ENCODE results near the gene SOD2.
"Not testable (repeated sequence)": the region's sequence is repeated elsewhere in the genome, so short reads cannot be mapped to it uniquely, and the experiment has no call there.

Gene SOD2

GRCh38 chr6:159676890-159677505 is 16.0 kb downstream of the SOD2 start:
- Histone ChIP-seq H3K9ac (ENCODE audit: low read length) (no peak overlapping the region), H3K27ac (ENCODE audit: low read depth, low read length) (no peak overlapping the region), H3K4me3 (ENCODE audit: insufficient read depth, low read length, poor library complexity, severe bottlenecking) (no peak overlapping the region), H3F3A (ENCODE audit: insufficient read depth) (no peaks in the 10 kb centered on the region), H3K27me3 (ENCODE audit: low read length) (no peaks in the 10 kb centered on the region), H3K36me3 (ENCODE audit: low read length) (no peaks in the 10 kb centered on the region), H3K79me2 (ENCODE audit: insufficient read depth, low read length) (no peaks in the 10 kb centered on the region), H4K20me1 (ENCODE audit: low read depth, low read length) (no peaks in the 10 kb centered on the region), H2AFZ (ENCODE audit: low read depth, low read length, severe bottlenecking) (no peak overlapping the region), H3K4me2 (ENCODE audit: low read depth, low read length, poor library complexity, severe bottlenecking) (no peak overlapping the region), H3K9me2 (replicated peaks; ENCODE audit: insufficient read depth, low read length) (no peaks in the 10 kb centered on the region), H3K9me3 (ENCODE audit: insufficient read depth, low read length) (no peaks in the 10 kb centered on the region)
- TF ChIP-seq EZH2phosphoT487 (conservative IDR thresholded peaks at IDR 0.05; ENCODE audit: low read length): no peak
- TF ChIP-seq, protein P1, sequence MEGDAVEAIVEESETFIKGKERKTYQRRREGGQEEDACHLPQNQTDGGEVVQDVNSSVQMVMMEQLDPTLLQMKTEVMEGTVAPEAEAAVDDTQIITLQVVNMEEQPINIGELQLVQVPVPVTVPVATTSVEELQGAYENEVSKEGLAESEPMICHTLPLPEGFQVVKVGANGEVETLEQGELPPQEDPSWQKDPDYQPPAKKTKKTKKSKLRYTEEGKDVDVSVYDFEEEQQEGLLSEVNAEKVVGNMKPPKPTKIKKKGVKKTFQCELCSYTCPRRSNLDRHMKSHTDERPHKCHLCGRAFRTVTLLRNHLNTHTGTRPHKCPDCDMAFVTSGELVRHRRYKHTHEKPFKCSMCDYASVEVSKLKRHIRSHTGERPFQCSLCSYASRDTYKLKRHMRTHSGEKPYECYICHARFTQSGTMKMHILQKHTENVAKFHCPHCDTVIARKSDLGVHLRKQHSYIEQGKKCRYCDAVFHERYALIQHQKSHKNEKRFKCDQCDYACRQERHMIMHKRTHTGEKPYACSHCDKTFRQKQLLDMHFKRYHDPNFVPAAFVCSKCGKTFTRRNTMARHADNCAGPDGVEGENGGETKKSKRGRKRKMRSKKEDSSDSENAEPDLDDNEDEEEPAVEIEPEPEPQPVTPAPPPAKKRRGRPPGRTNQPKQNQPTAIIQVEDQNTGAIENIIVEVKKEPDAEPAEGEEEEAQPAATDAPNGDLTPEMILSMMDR (IDR thresholded peaks at IDR 0.05; ENCODE audit: insufficient read depth, low read length, poor library complexity, severe bottlenecking): no peak

- not testable (repeated sequence) for H3K4me3 ChIP-seq (ENCODE audit: insufficient read depth, low read length, poor library complexity, severe bottlenecking); H4K20me1 ChIP-seq (ENCODE audit: low read depth, low read length)
Observed at GRCh38 chr6:159676236-159676635, 16.8 kb downstream of the SOD2 start.

DNA sequence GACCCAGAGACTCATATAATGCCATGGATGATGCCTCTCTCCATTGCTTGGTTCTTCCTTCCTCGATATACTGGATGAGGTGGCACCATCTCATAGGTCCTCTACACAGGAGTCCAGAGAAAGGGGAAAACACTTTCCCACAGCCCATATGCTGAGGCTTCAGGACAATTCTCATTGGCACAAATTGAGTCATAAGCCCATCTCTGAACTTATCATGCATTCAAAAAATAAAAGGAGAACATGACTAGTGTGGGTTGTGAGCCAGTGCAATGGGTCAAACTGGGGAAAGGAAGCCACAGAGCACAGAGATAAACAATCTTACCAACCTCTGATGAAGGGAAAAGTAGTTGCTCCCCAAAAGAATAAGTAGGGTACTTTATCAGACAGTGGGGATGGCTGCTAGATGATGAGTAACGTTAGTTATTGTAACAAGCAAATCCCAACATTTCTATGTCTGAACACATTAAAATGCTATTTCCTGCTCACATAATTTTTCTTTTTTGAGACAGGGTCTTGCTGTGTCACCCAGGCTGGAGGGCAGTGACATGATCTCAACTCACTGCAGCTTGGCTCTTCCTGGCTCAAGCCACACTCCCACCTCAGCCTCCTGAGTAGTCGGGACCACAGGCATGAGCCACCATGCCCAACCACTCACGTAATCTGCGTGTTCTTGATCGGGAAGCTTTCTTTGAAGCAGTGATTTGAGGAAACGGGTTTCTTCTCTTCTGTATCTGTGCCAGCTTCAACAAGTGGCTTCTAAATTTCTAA is 27.0 kb downstream of the SOD2 start:
- Histone ChIP-seq H3K9me2 (replicated peaks; ENCODE audit: insufficient read depth, low read length) (no peaks in the 10 kb centered on the region), H3K79me2 (ENCODE audit: insufficient read depth, low read length) (no peaks in the 10 kb centered on the region), H3K9me3 (ENCODE audit: insufficient read depth, low read length) (no peaks in the 10 kb centered on the region; the same call in 1 of the 2 replicates), H2AFZ (ENCODE audit: low read depth, low read length, severe bottlenecking) (no peak overlapping the region), H3K9ac (ENCODE audit: low read length) (no peak overlapping the region), H4K20me1 (ENCODE audit: low read depth, low read length) (no peaks in the 10 kb centered on the region), H3K36me3 (ENCODE audit: low read length) (no peaks in the 10 kb centered on the region), H3K27me3 (ENCODE audit: low read length) (no peaks in the 10 kb centered on the region), H3K4me2 (ENCODE audit: low read depth, low read length, poor library complexity, severe bottlenecking) (no peak overlapping the region), H3K4me3 (ENCODE audit: insufficient read depth, low read length, poor library complexity, severe bottlenecking) (no peak overlapping the region), H3F3A (ENCODE audit: insufficient read depth) (no peaks in the 10 kb centered on the region), H3K27ac (ENCODE audit: low read depth, low read length) (no peak overlapping the region)
- TF ChIP-seq, protein P1 (IDR thresholded peaks at IDR 0.05; ENCODE audit: insufficient read depth, low read length, poor library complexity, severe bottlenecking): no peak
- TF ChIP-seq EZH2phosphoT487 (conservative IDR thresholded peaks at IDR 0.05; ENCODE audit: low read length): no peak

More at GRCh38 chr6:159676236-159676635, 16.8 kb downstream of the SOD2 start:
- not testable (repeated sequence) for H3K27me3 ChIP-seq (ENCODE audit: low read length); H2AFZ ChIP-seq (ENCODE audit: low read depth, low read length, severe bottlenecking); H3K4me2 ChIP-seq (ENCODE audit: low read depth, low read length, poor library complexity, severe bottlenecking); H3K27ac ChIP-seq (ENCODE audit: low read depth, low read length); H3K9me3 ChIP-seq (ENCODE audit: insufficient read depth, low read length); H3K79me2 ChIP-seq (ENCODE audit: insufficient read depth, low read length); H3K9me2 ChIP-seq (replicated peaks; ENCODE audit: insufficient read depth, low read length); H3K36me3 ChIP-seq (ENCODE audit: low read length); H3F3A ChIP-seq (ENCODE audit: insufficient read depth); H3K9ac ChIP-seq (ENCODE audit: low read length)

- H3K9me3 ChIP-seq (ENCODE audit: insufficient read depth, low read length); H3K27me3 ChIP-seq (ENCODE audit: low read length); H4K20me1 ChIP-seq (ENCODE audit: low read depth, low read length); H3K4me3 ChIP-seq (ENCODE audit: insufficient read depth, low read length, poor library complexity, severe bottlenecking); H3K79me2 ChIP-seq (ENCODE audit: insufficient read depth, low read length); H3K4me2 ChIP-seq (ENCODE audit: low read depth, low read length, poor library complexity, severe bottlenecking); H3K9ac ChIP-seq (ENCODE audit: low read length); H3K9me2 ChIP-seq (replicated peaks; ENCODE audit: insufficient read depth, low read length); H3K36me3 ChIP-seq (ENCODE audit: low read length); H3K27ac ChIP-seq (ENCODE audit: low read depth, low read length); H2AFZ ChIP-seq (ENCODE audit: low read depth, low read length, severe bottlenecking); H3F3A ChIP-seq (ENCODE audit: insufficient read depth): not testable (repeated sequence)
Observed at GRCh38 chr6:159663368-159663889, 29.6 kb downstream of the SOD2 start.

DNA sequence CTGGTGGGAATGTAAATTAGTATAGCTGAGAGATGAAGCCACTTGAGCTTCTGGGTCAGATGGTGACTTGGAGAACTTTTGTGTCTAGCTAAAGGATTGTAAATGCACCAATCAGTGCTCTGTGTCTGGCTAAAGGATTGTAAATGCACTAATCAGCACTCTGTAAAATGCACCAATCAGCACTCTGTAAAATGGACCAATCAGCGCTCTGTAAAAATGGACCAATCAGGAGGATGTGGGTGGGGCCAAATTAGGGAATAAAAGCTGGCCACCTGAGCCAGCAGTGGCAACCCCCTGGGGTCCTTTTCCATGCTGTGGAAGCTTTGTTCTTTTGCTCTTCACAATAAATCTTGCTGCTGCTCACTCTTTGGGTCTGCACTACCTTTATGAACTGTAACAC is 31.1 kb downstream of the SOD2 start:
- H3K4me3 ChIP-seq (ENCODE audit: insufficient read depth, low read length, poor library complexity, severe bottlenecking); H3K9me3 ChIP-seq (ENCODE audit: insufficient read depth, low read length); H3K27ac ChIP-seq (ENCODE audit: low read depth, low read length); H3K79me2 ChIP-seq (ENCODE audit: insufficient read depth, low read length); H2AFZ ChIP-seq (ENCODE audit: low read depth, low read length, severe bottlenecking); H3K4me2 ChIP-seq (ENCODE audit: low read depth, low read length, poor library complexity, severe bottlenecking); H3K27me3 ChIP-seq (ENCODE audit: low read length); H4K20me1 ChIP-seq (ENCODE audit: low read depth, low read length); H3K9me2 ChIP-seq (replicated peaks; ENCODE audit: insufficient read depth, low read length); H3K36me3 ChIP-seq (ENCODE audit: low read length); H3F3A ChIP-seq (ENCODE audit: insufficient read depth); H3K9ac ChIP-seq (ENCODE audit: low read length): not testable (repeated sequence)
